B cell (primary cell): ENCODE data around the gene LIFR. TPM values are rescaled to one million over a fixed set of nuclear protein-coding genes. Genes with fewer than 3 reads are reported as not detected.

Source experiments
- ATAC-seq: fragments of 200-7000 bp; cut with Tn5 transposase; one replicate; pipeline ENCODE4 v1.10.0; 2021; ENCODE audit warnings: low read depth, mild to moderate bottlenecking, moderate number of reproducible peaks, moderate library complexity
- CTCF ChIA-PET: fragments of 350-600 bp; sonication (Branson Sonifier 250); formaldehyde crosslinking; loops from one replicate; lab custom pipeline; 2021; ENCODE audit warnings: antibody characterized with exemption, inconsistent platforms; lab: Charles Lee
- POLR2A ChIA-PET: fragments of 350-600 bp; sonication (Branson Sonifier 250); formaldehyde crosslinking; loops from one replicate; lab custom pipeline; 2021; ENCODE audit warnings: antibody characterized with exemption; lab: Charles Lee
- DNase-seq: peaks from one replicate; pipeline ENCODE4 v3.0.0; 2013
- H2AFZ ChIP-seq: 2 replicates; pipeline ENCODE4 v1.6.1; 2012; ENCODE audit warnings: mild to moderate bottlenecking, low read depth, low read length; ENCODE audit not compliant: insufficient read depth, poor library complexity, severe bottlenecking
- H3K27ac ChIP-seq, 2 donors: 1 replicate in 1 of 2; 2 replicates in 1 of 2; pipeline ENCODE4 v1.5.1; 2012 to 2013; ENCODE audit warnings: low read length in 2 of 2, mild to moderate bottlenecking in 2 of 2, moderate library complexity in 1 of 2
- H3K27me3 ChIP-seq, 4 experiments: fragments of 200-600 bp in 1 of 4; sonication (generic) in 1 of 4; replicated peaks in 1 of 4; 1 replicate in 2 of 4; 2 replicates in 2 of 4; pipeline versions ENCODE4 v1.6.1 to v1.7.0; 2013 to 2016; ENCODE audit warnings: low read length in 3 of 4, mild to moderate bottlenecking in 2 of 4, mixed read lengths in 1 of 4, moderate library complexity in 1 of 4; ENCODE audit not compliant: insufficient read depth in 4 of 4, control insufficient read depth in 3 of 4; ENCODE audit errors: control extremely low read depth in 1 of 4
- H3K36me3 ChIP-seq, 2 experiments: replicated peaks in 1 of 2; 1 replicate in 1 of 2; 2 replicates in 1 of 2; pipeline versions ENCODE4 v1.6.1 to v1.7.1; 2013; ENCODE audit warnings: low read length in 1 of 2; ENCODE audit not compliant: insufficient read depth in 2 of 2, control insufficient read depth in 1 of 2; ENCODE audit errors: control extremely low read depth in 1 of 2, extremely low read depth in 1 of 2
- H3K4me1 ChIP-seq, 2 donors: fragments of 200-600 bp in 1 of 2; sonication (generic) in 1 of 2; 1 replicate in 1 of 2; 2 replicates in 1 of 2; pipeline versions ENCODE4 v1.5.1 to v1.6.1; 2013 to 2017; ENCODE audit warnings: low read length in 2 of 2; ENCODE audit not compliant: control insufficient read depth in 2 of 2, insufficient read depth in 2 of 2
- H3K4me2 ChIP-seq: replicated peaks from 2 replicates; pipeline ENCODE3; 2012; ENCODE audit warnings: mild to moderate bottlenecking, low read depth, low read length; ENCODE audit not compliant: poor library complexity, severe bottlenecking
- H3K4me3 ChIP-seq, 5 experiments: fragments of 200-600 bp in 1 of 5; sonication (generic) in 1 of 5; 1 replicate in 3 of 5; 2 replicates in 2 of 5; pipeline versions ENCODE4 v1.5.1 to v1.7.0; 2011 to 2016; ENCODE audit warnings: low read length in 4 of 5, mild to moderate bottlenecking in 4 of 5, low read depth in 2 of 5, control low read depth in 1 of 5, moderate library complexity in 1 of 5; ENCODE audit not compliant: insufficient read depth in 1 of 5; ENCODE audit errors: control extremely low read depth in 1 of 5, extremely low read depth in 1 of 5
- H3K79me2 ChIP-seq: fragments of 200-600 bp; sonication (generic); one replicate; pipeline ENCODE4 v1.6.0; 2016; ENCODE audit warnings: low read length; ENCODE audit not compliant: control insufficient read depth, insufficient read depth
- H3K9ac ChIP-seq: fragments of 200-600 bp; sonication (generic); 2 replicates; pipeline ENCODE4 v1.6.1; 2017; ENCODE audit warnings: mild to moderate bottlenecking, low read length, moderate library complexity
- H3K9me3 ChIP-seq, 3 donors: one replicate each; pipeline versions ENCODE4 v1.6.1 to v1.7.1; 2013; ENCODE audit warnings: low read length in 2 of 3; ENCODE audit not compliant: control insufficient read depth in 2 of 3, insufficient read depth in 1 of 3; ENCODE audit errors: control extremely low read depth in 1 of 3
- H4K20me1 ChIP-seq: 2 replicates; pipeline ENCODE4 v1.6.0; 2012; ENCODE audit warnings: mild to moderate bottlenecking, low read length; ENCODE audit not compliant: insufficient read depth, control insufficient read depth, poor library complexity, severe bottlenecking
- H3K27ac Mint-ChIP-seq: one replicate; pipeline ENCODE4 v1.8.0; 2021; ENCODE audit warnings: mixed read lengths
- H3K27me3 Mint-ChIP-seq: one replicate; pipeline ENCODE4 v1.8.0; 2021; ENCODE audit warnings: mixed read lengths
- H3K4me1 Mint-ChIP-seq: one replicate; pipeline ENCODE4 v1.8.0; 2021; ENCODE audit warnings: mixed read lengths
- H3K4me3 Mint-ChIP-seq: one replicate; pipeline ENCODE4 v1.8.0; 2021; ENCODE audit warnings: mixed read lengths
- H3K9me3 Mint-ChIP-seq: one replicate; pipeline ENCODE4 v1.8.0; 2022; ENCODE audit warnings: mixed read lengths; ENCODE audit not compliant: insufficient read depth
- EZH2 ChIP-seq: IDR thresholded peaks from 2 replicates; pipeline ENCODE4 v1.6.1; 2012; ENCODE audit warnings: borderline replicate concordance, low read depth, mild to moderate bottlenecking, moderate library complexity, low read length; ENCODE audit not compliant: insufficient read depth, poor library complexity, severe bottlenecking
- WGBS: methylation state at CpG from one replicate; pipeline ENCODE4 v1.1.5; 2013; ENCODE audit warnings: missing lambda C conversion rate; ENCODE audit not compliant: insufficient coverage; 5-methylcytosine and 5-hydroxymethylcytosine counted together
- intact Hi-C: fragments of 100-400 bp; cut with micrococcal nuclease; formaldehyde crosslinking; loops from one replicate; pipeline ENCODE4 v1.10.0; 2022
- polyA plus RNA-seq: library from polyadenylated mRNA; depleted of rRNA; stranded (reverse); fragments of >200 nt; gene quantifications from 2 replicates; pipeline ENCODE4 v1.2.3, GENCODE V29; 2012
- total RNA-seq, 2 donors: library from RNA; stranded (reverse); fragments of 120-200 nt in 1 of 2; gene quantifications; 1 replicate in 1 of 2; 2 replicates in 1 of 2; pipeline versions ENCODE4 v1.2.3 to v1.2.4, GENCODE V29; 2013 to 2022
- TF ChIP-seq, protein P1 (sequence below): fragments of 200-600 bp; IDR thresholded peaks from one replicate; pipeline ENCODE4 v1.8.0; 2022; ENCODE audit warnings: antibody characterized with exemption, mild to moderate bottlenecking

LIFR gene
- total and polyA plus RNA-seq, 2 donors (not counting 1 experiment from before 2014, with no cell fraction given), result not detected

DNA sequence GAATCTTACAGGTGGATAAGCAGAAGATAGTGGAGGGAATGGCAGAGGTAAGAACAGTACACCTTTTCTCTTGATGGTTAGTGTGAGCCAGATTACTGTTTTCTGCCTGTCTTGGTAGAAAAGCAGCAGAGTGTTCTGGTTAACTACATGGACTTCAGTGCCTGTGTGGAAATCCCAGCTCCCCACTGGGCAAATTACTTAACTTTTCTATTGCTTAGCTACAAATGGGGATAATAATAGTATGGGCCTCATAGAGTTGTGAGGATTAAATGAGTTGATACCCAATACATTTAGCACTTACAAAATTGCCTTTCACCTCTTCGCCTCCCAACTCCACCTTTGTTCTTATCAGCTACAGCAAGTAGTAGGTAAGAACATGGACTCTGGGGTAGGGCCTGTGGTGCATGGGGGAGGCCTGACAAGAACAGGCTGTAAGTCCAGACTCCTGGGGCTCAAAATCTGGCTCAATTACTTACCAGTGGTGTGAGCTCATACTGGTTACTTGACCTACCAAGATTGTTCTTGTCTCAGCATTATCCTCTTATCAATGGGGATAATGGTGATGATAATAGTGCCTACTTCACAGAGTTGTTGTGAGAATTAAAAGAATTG is 125.1 kb downstream of the LIFR start:
- H4K20me1 ChIP-seq, result no peaks in the 10 kb centered on the region
- no peaks in the 10 kb centered on the region for H3K79me2 ChIP-seq
- Mint-ChIP-seq H3K4me1 (no peaks in the 10 kb centered on the region), H3K27me3 (peaks cover 58% of the 10 kb centered on the region), H3K9me3 (no peaks in the 10 kb centered on the region), H3K4me3 (no peak overlapping the region), H3K27ac (no peak overlapping the region)
- H3K36me3 ChIP-seq, result no peaks in the 10 kb centered on the region
- H3K27ac ChIP-seq, result no peak overlapping the region
- no peak overlapping the region for H3K4me3 ChIP-seq
- POLR2A ChIA-PET, result no interaction called here
- peaks cover 2 to 34% (median 6%) of the 10 kb centered on the region in 4 experiments for H3K27me3 ChIP-seq
- no peak overlapping the region for H2AFZ ChIP-seq
- no peaks in the 10 kb centered on the region for H3K9me3 ChIP-seq
- WGBS, result no CpG with 5 or more reads among the region's 1 CpG
- no peak overlapping the region for H3K9ac ChIP-seq
- TF ChIP-seq EZH2, result no peak
- TF ChIP-seq, protein P1, sequence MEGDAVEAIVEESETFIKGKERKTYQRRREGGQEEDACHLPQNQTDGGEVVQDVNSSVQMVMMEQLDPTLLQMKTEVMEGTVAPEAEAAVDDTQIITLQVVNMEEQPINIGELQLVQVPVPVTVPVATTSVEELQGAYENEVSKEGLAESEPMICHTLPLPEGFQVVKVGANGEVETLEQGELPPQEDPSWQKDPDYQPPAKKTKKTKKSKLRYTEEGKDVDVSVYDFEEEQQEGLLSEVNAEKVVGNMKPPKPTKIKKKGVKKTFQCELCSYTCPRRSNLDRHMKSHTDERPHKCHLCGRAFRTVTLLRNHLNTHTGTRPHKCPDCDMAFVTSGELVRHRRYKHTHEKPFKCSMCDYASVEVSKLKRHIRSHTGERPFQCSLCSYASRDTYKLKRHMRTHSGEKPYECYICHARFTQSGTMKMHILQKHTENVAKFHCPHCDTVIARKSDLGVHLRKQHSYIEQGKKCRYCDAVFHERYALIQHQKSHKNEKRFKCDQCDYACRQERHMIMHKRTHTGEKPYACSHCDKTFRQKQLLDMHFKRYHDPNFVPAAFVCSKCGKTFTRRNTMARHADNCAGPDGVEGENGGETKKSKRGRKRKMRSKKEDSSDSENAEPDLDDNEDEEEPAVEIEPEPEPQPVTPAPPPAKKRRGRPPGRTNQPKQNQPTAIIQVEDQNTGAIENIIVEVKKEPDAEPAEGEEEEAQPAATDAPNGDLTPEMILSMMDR, result no peak
- CTCF ChIA-PET, result interaction anchor here (2.1 to 2.8 kb wide), 2 partner anchors 10 kb away, joined by 5 to 13 read pairs; no protein-coding TSS in a partner anchor
- DNase-seq (no peak), ATAC-seq (no peak)
- intact Hi-C loops, result no loop called here
- no peaks in the 10 kb centered on the region for H3K4me1 ChIP-seq
- H3K4me2 ChIP-seq, result no peak overlapping the region
